Heart left ventricle (tissue), 16 donors: Measurements from ENCODE around the gene FGF14. TPM values are rescaled to one million over a fixed set of nuclear protein-coding genes. Genes with fewer than 3 reads are reported as not detected.

ENCODE experiments used
- ATAC-seq, 4 donors: fragments of 200-7000 bp; cut with Tn5 transposase; one replicate each; pipeline ENCODE4 v1.9.1; 2020 to 2022; ENCODE audit warnings: moderate library complexity in 4 of 4, mild to moderate bottlenecking in 3 of 4, moderate number of reproducible peaks in 1 of 4
- DNase-seq, 5 donors: peaks; one replicate each; pipeline ENCODE4 v3.0.0-alpha.2; 2020
- H3K27ac ChIP-seq, 12 donors: fragments of 200-600 bp; sonication (generic) in 4 of 12; one replicate each; pipeline versions ENCODE4 v1.5.0 to v1.8.0; 2016 to 2022; ENCODE audit warnings: mild to moderate bottlenecking in 2 of 12
- H3K27me3 ChIP-seq, 9 donors: fragments of 200-600 bp; sonication (generic) in 2 of 9; one replicate each; pipeline versions ENCODE4 v1.5.1 to v1.8.0; 2016 to 2022; ENCODE audit warnings: mild to moderate bottlenecking in 3 of 9
- H3K36me3 ChIP-seq, 9 donors: fragments of 200-600 bp; sonication (generic) in 2 of 9; one replicate each; pipeline versions ENCODE4 v1.5.0 to v1.8.0; 2018 to 2022; ENCODE audit warnings: mild to moderate bottlenecking in 2 of 9
- H3K4me1 ChIP-seq, 12 donors: fragments of 200-600 bp; sonication (generic) in 4 of 12; one replicate each; pipeline versions ENCODE4 v1.5.0 to v1.8.0; 2016 to 2022; ENCODE audit warnings: mild to moderate bottlenecking in 3 of 12
- H3K4me3 ChIP-seq, 12 donors: fragments of 200-600 bp; sonication (generic) in 4 of 12; one replicate each; pipeline versions ENCODE4 v1.5.0 to v1.8.0; 2017 to 2022; ENCODE audit warnings: mild to moderate bottlenecking in 9 of 12, moderate library complexity in 4 of 12
- H3K9me3 ChIP-seq, 12 donors: fragments of 200-600 bp; sonication (generic) in 4 of 12; one replicate each; pipeline versions ENCODE4 v1.5.0 to v1.8.0; 2016 to 2022; ENCODE audit warnings: mild to moderate bottlenecking in 1 of 12
- CTCF ChIP-seq, 12 donors: fragments of 200-600 bp; sonication (generic) in 4 of 12; IDR thresholded peaks; one replicate each; pipeline versions ENCODE4 v1.5.0 to v1.8.0; 2018 to 2022; ENCODE audit warnings: antibody characterized with exemption in 12 of 12, mild to moderate bottlenecking in 5 of 12
- POLR2A ChIP-seq, 2 donors: fragments of 450-650 bp; IDR thresholded peaks; one replicate each; pipeline ENCODE4 v1.6.1; 2017; ENCODE audit warnings: antibody characterized with exemption in 2 of 2, mild to moderate bottlenecking in 2 of 2, moderate library complexity in 2 of 2
- WGBS, 4 donors: extraction: QIAGEN DNeasy Blood & Tissue Kit in 2 of 4; methylation state at CpG; one replicate each; pipeline versions ENCODE4 v1.1.5 to v1.1.7; 2013 to 2018; 5-methylcytosine and 5-hydroxymethylcytosine counted together
- intact Hi-C, 10 donors: fragments of 100-400 bp; cut with DNase I; formaldehyde crosslinking; loops; one replicate each; pipeline versions ENCODE4 v1.11.1 to v1.14.2; 2022
- polyA plus RNA-seq, 2 donors: library from polyadenylated mRNA; stranded (reverse); fragments of 200-250 nt; gene quantifications; one replicate each; pipeline ENCODE4 v1.2.3, GENCODE V29; 2013
- total RNA-seq, 9 donors: library from RNA; depleted of rRNA in 2 of 9; stranded (reverse); fragments of >200 nt in 2 of 9; fragmentation: NEBNext Ultra II Directional in 3 of 9; extraction: Animal tissue kit (Norgen Biotek cat#: 25700) in 3 of 9; gene quantifications; one replicate each; pipeline versions ENCODE4 v1.1.0 to v1.2.4, GENCODE V29; 2016 to 2023
- donor health status: ischemic (EF 13 %, LVEDD 7.1; RV severe dilation, severe dysfunction).
- donor health status: healthy with polysubstance abuse.
- donor health status: DM: no; HTN: yes; CAD: no.
- donor health status: DM: no; HTN: no; CAD: no.
- donor health status: ischemic (EF 25% LVEDD 6.9; RV normal size, moderate dysfunction).
- donor health status: ischemic (EF 25% LVEDD 5.7; RV mildly dilated, moderate dysfunction).
- donor health status: healthy.
- donor health status: DM: yes; HTN: yes; CAD: no.
- donor health status: ischemic (EF 35%, LVEDD 5.7; RV mildly dilated, moderate dysfunction).
- donor health status: nonischemic (EF 11% LVEDD 7.7; RV severe dilation, severe dysfunction).
- donor health status: DM: yes; HTN: yes; CAD: no.
- donor health status: PGD.
- donor health status: ischemic (EF 29% LVEDD 5.4; RV normal size, mild dysfunction).
- donor health status: nonischemic (EF 23%, LVEDD 6.1; RV moderate dilation, normal function).

Gene FGF14
- total and polyA plus RNA-seq, 11 donors, result 0.14 to 6.3 (median 3.9) TPM

DNA sequence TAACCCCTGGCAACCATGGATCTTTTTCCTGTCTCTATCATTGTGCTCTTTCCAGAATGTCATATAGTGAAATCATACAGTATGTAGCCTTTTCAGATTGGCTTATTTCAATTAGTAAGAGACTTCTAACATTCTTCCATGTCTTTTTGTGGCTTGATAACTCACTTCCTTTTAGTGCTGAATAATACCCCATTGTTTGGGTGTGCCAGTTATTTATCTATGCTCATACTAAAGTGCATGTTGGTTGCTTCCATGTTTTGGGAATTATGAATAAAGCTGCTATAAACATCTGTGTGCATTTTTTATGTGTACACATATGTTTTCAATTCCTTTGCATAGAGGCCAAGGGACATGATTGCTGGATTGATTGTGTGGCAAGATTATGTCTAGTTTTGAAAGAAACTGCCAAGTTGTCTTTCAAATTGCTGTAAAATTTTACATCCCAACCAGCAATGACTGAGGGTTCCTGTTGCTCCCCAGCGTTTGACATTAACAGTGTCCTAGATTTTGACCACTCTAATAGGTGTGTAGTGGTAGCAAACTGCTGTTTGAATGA is 590.5 kb downstream of the FGF14 start:
- no peak for TF ChIP-seq CTCF (IDR thresholded peaks at IDR 0.05)
- no peak for TF ChIP-seq POLR2A (IDR thresholded peaks at IDR 0.05)
- Histone ChIP-seq H3K4me3 (no peak overlapping the region), H3K27ac (no peak overlapping the region), H3K27me3 (no peaks in the 10 kb centered on the region), H3K9me3 (no peaks in the 10 kb centered on the region), H3K4me1 (no peaks in the 10 kb centered on the region), H3K36me3 (no peaks in the 10 kb centered on the region)
- WGBS, 4 donors, result 63 to 87% (median 70%) methylated on average over 1 of the region's 1 CpG
- ATAC-seq, result no peak
- intact Hi-C loops, result no loop called here
- no peak for DNase-seq

- intact Hi-C loops, result loop anchor here in 2 of 10 donors (5.0 to 10.0 kb wide), 2 partner anchors 68 to 116 kb away; no protein-coding TSS in a partner anchor
- no peaks in the 10 kb centered on the region for H3K9me3 ChIP-seq
- no peak for DNase-seq
- H3K36me3 ChIP-seq, result no peaks in the 10 kb centered on the region
- no peak for ATAC-seq
- H3K27me3 ChIP-seq, result no peaks in the 10 kb centered on the region
- no peak overlapping the region for H3K4me3 ChIP-seq
- H3K4me1 ChIP-seq, result peaks cover 0 to 21% (median 0%) of the 10 kb centered on the region in 12 donors
- 54 to 58% (median 54%) methylated on average over 4 of the region's 4 CpGs for WGBS, 4 donors
- no peak overlapping the region for H3K27ac ChIP-seq
- TF ChIP-seq CTCF (IDR thresholded peaks at IDR 0.05) (no peak), POLR2A (IDR thresholded peaks at IDR 0.05) (no peak)
Observed at GRCh38 chr13:101799196-101799595, 602.7 kb downstream of the FGF14 start.

DNA sequence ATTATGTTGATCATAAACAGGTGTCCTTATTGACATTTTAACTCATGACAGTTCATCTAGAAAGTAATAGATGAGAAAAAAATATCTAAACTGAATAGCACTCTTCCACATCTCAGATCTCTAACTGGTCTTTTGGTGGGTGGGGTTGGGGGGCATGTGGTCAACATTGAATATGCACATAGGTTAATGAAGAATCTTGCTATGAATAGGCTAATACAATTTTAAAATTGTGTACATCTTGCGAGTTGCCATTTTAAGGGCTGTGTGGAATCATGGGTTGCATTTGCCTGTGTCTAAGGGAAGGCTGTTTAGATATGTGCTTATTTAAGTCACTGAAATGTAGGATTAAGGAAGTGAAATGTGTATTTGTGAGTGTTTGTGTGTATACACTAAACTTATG is 603.4 kb downstream of the FGF14 start:
- H3K27ac ChIP-seq, result no peak overlapping the region
- no peaks in the 10 kb centered on the region for H3K27me3 ChIP-seq
- DNase-seq, result no peak
- H3K4me1 ChIP-seq, result peaks cover 0 to 21% (median 0%) of the 10 kb centered on the region in 12 donors
- intact Hi-C loops, result loop anchor here in 2 of 10 donors (5.0 to 10.0 kb wide), 2 partner anchors 69 to 116 kb away; no protein-coding TSS in a partner anchor
- WGBS, 4 donors, result 0 to 93% (median 47%) methylated on average over 1 of the region's 1 CpG
- no peak for TF ChIP-seq CTCF (IDR thresholded peaks at IDR 0.05)
- no peak for TF ChIP-seq POLR2A (IDR thresholded peaks at IDR 0.05)
- no peaks in the 10 kb centered on the region for H3K9me3 ChIP-seq
- H3K36me3 ChIP-seq, result no peaks in the 10 kb centered on the region
- no peak for ATAC-seq
- no peak overlapping the region for H3K4me3 ChIP-seq

DNA sequence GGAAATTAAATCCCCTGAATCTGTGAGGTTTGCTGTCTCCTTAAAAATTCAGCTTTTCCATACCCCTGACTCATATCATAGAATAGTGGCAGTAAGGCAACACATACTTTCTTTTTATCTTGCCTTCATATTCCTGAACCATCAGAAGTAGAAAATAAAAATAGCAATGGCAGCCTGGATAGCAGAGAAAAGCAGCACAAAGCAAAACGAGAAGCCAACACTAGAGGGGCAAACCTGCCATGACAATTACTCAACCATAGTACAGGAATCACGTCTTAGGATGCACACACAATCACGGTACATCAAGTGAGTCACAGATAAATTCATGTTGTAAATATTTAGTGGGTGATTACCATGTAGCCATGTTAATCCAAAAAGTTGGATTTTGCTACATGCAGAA is 606.4 kb downstream of the FGF14 start:
- DNase-seq, result no peak

More for the DNA sequence above, 606.4 kb downstream of the FGF14 start:
- H3K9me3 ChIP-seq, result no peaks in the 10 kb centered on the region
- WGBS, 4 donors, result 43 to 57% (median 51%) methylated on average over 3 of the region's 3 CpGs
- peaks cover 0 to 21% (median 0%) of the 10 kb centered on the region in 12 donors for H3K4me1 ChIP-seq
- H3K27ac ChIP-seq, result peak overlapping the region in 1 of 12 donors; percentile 6
- TF ChIP-seq CTCF (IDR thresholded peaks at IDR 0.05) (no peak), POLR2A (IDR thresholded peaks at IDR 0.05) (no peak)
- peak in 2 of 4 donors; percentile 43 to 56 for ATAC-seq
- H3K36me3 ChIP-seq, result no peaks in the 10 kb centered on the region
- no peaks in the 10 kb centered on the region for H3K27me3 ChIP-seq
- H3K4me3 ChIP-seq, result no peak overlapping the region
- intact Hi-C loops, result loop anchor here in 2 of 10 donors (5.0 to 10.0 kb wide), 2 partner anchors 72 to 119 kb away; no protein-coding TSS in a partner anchor
